H1 (cell line): ENCODE measurements around the gene RNF212. TPM values are rescaled to one million over a fixed set of nuclear protein-coding genes. Genes with fewer than 3 reads are reported as not detected.

Source experiments
- CTCF ChIA-PET: fragments of 300-600 bp; sonication (Branson Sonifier 250); formaldehyde crosslinking; loops from one replicate; lab custom pipeline; 2021; ENCODE audit not compliant: partially characterized antibody; lab: Charles Lee
- POLR2A ChIA-PET: fragments of 300-600 bp; sonication (Branson Sonifier 250); formaldehyde crosslinking; loops from one replicate; lab custom pipeline; 2021; ENCODE audit warnings: inconsistent platforms; ENCODE audit not compliant: partially characterized antibody; lab: Charles Lee
- DNase-seq, 2 experiments: peaks; one replicate each; pipeline versions ENCODE4 v3.0.0 to v3.0.0-alpha.2; 2010 to 2022; ENCODE audit warnings: low spot score in 2 of 2, low read depth in 1 of 2, mixed read lengths in 1 of 2
- FAIRE-seq: peaks from 2 replicates; lab custom pipeline; 2011; peaks lifted over from hg19 to GRCh38; lab: Jason Lieb, UNC
- H2AFZ ChIP-seq: 2 replicates; pipeline ENCODE4 v1.8.1; 2012; ENCODE audit warnings: low read length, inconsistent platforms
- H2AK5ac ChIP-seq: 2 replicates; pipeline ENCODE4 v1.6.1; 2013; ENCODE audit warnings: low read depth, low read length
- H2BK120ac ChIP-seq: replicated peaks from 2 replicates; pipeline ENCODE3; 2013; ENCODE audit warnings: low read depth, low read length, inconsistent platforms
- H2BK12ac ChIP-seq: 2 replicates; pipeline ENCODE4 v1.6.1; 2013; ENCODE audit warnings: low read depth, low read length
- H2BK15ac ChIP-seq: 2 replicates; pipeline ENCODE4 v1.6.1; 2013; ENCODE audit warnings: low read length
- H2BK20ac ChIP-seq: 2 replicates; pipeline ENCODE4 v1.6.1; 2013; ENCODE audit warnings: low read length
- H2BK5ac ChIP-seq: 2 replicates; pipeline ENCODE4 v1.6.1; 2013; ENCODE audit warnings: low read depth, low read length
- H3K14ac ChIP-seq: 2 replicates; pipeline ENCODE4 v1.6.1; 2013; ENCODE audit warnings: inconsistent platforms; ENCODE audit not compliant: insufficient read length
- H3K18ac ChIP-seq: 2 replicates; pipeline ENCODE4 v1.6.1; 2013; ENCODE audit warnings: low read length; ENCODE audit errors: extremely low read depth
- H3K23ac ChIP-seq: 2 replicates; pipeline ENCODE4 v1.6.1; 2013; ENCODE audit warnings: inconsistent platforms; ENCODE audit not compliant: insufficient read length
- H3K23me2 ChIP-seq: 2 replicates; pipeline ENCODE4 v1.6.1; 2013; ENCODE audit warnings: low read depth, low read length
- H3K27ac ChIP-seq: 2 replicates; pipeline ENCODE4 v1.6.1; 2011; ENCODE audit warnings: low read depth, low read length, inconsistent platforms
- H3K27me3 ChIP-seq, 4 experiments: replicated peaks in 1 of 4; 1 replicate in 1 of 4; 2 replicates in 3 of 4; pipeline versions ENCODE4 v1.6.1 to v1.8.1; 2011 to 2013; ENCODE audit warnings: low read length in 3 of 4, mild to moderate bottlenecking in 3 of 4, inconsistent platforms in 2 of 4, mixed read lengths in 2 of 4, moderate library complexity in 1 of 4; ENCODE audit not compliant: control insufficient read depth in 3 of 4, insufficient read depth in 3 of 4; ENCODE audit errors: extremely low read depth in 1 of 4
- H3K36me3 ChIP-seq, 4 experiments: 2 replicates each; pipeline versions ENCODE4 v1.6.1 to v1.8.1; 2011 to 2013; ENCODE audit warnings: mild to moderate bottlenecking in 4 of 4, low read length in 3 of 4, moderate library complexity in 2 of 4, control low read depth in 1 of 4, inconsistent platforms in 1 of 4; ENCODE audit not compliant: insufficient read depth in 4 of 4, control insufficient read depth in 2 of 4
- H3K4ac ChIP-seq: replicated peaks from 2 replicates; pipeline ENCODE3; 2013; ENCODE audit warnings: low read length, low read depth, mixed read lengths, inconsistent platforms; ENCODE audit not compliant: insufficient read length
- H3K4me1 ChIP-seq, 4 experiments: replicated peaks in 1 of 4; 1 replicate in 1 of 4; 2 replicates in 3 of 4; pipeline versions ENCODE4 v1.6.1 to v1.8.1; 2011 to 2013; ENCODE audit warnings: low read length in 3 of 4, inconsistent platforms in 2 of 4, mixed read lengths in 1 of 4; ENCODE audit not compliant: insufficient read depth in 4 of 4, control insufficient read depth in 3 of 4
- H3K4me2 ChIP-seq, 2 experiments: 2 replicates each; pipeline versions ENCODE4 v1.6.1 to v1.8.1; 2011 to 2013; ENCODE audit warnings: low read depth in 2 of 2, low read length in 2 of 2, control low read depth in 1 of 2, inconsistent platforms in 1 of 2, mild to moderate bottlenecking in 1 of 2; ENCODE audit not compliant: insufficient read depth in 1 of 2
- H3K4me3 ChIP-seq, 4 experiments: fragments of 200-600, 300-600 bp in 1 of 4; sonication (generic), shearing (Covaris generic), sonication (Bioruptor Twin) in 1 of 4; 2 replicates each; pipeline versions ENCODE4 v1.5.1 to v1.8.1; 2011 to 2016; ENCODE audit warnings: low read length in 4 of 4, low read depth in 3 of 4, control low read depth in 2 of 4, inconsistent platforms in 2 of 4, mild to moderate bottlenecking in 2 of 4, mixed read lengths in 1 of 4, moderate library complexity in 1 of 4; ENCODE audit not compliant: insufficient read depth in 2 of 4; ENCODE audit errors: extremely low read depth in 1 of 4
- H3K56ac ChIP-seq: replicated peaks from 2 replicates; pipeline ENCODE3; 2013; ENCODE audit warnings: low read depth, mild to moderate bottlenecking, mixed read lengths, low read length, inconsistent platforms; ENCODE audit not compliant: insufficient read length
- H3K79me1 ChIP-seq: 2 replicates; pipeline ENCODE4 v1.6.1; 2013; ENCODE audit warnings: low read depth, low read length, control low read depth
- H3K79me2 ChIP-seq, 2 experiments: 2 replicates each; pipeline versions ENCODE4 v1.6.1 to v1.8.1; 2012 to 2013; ENCODE audit warnings: low read length in 2 of 2, mild to moderate bottlenecking in 2 of 2, inconsistent platforms in 1 of 2; ENCODE audit not compliant: insufficient read depth in 2 of 2, control insufficient read depth in 1 of 2
- H3K9ac ChIP-seq, 4 experiments: replicated peaks in 1 of 4; 1 replicate in 1 of 4; 2 replicates in 3 of 4; pipeline versions ENCODE4 v1.6.1 to v1.8.1; 2011 to 2013; ENCODE audit warnings: low read depth in 3 of 4, low read length in 3 of 4, control low read depth in 2 of 4, mild to moderate bottlenecking in 2 of 4, moderate library complexity in 2 of 4, inconsistent platforms in 1 of 4; ENCODE audit errors: extremely low read depth in 1 of 4
- H3K9me3 ChIP-seq, 2 experiments: 2 replicates each; pipeline versions ENCODE4 v1.6.1 to v1.8.1; 2012 to 2013; ENCODE audit warnings: mild to moderate bottlenecking in 2 of 2, moderate library complexity in 2 of 2, control low read depth in 1 of 2, inconsistent platforms in 1 of 2, low read depth in 1 of 2, low read length in 1 of 2, mixed read lengths in 1 of 2; ENCODE audit not compliant: insufficient read depth in 2 of 2
- H4K20me1 ChIP-seq, 2 experiments: replicated peaks in 1 of 2; 2 replicates each; pipeline versions ENCODE3 to v1.8.1; 2011 to 2013; ENCODE audit warnings: inconsistent platforms in 2 of 2, low read length in 2 of 2, mild to moderate bottlenecking in 1 of 2; ENCODE audit not compliant: insufficient read depth in 2 of 2, control insufficient read depth in 1 of 2
- H4K5ac ChIP-seq: 2 replicates; pipeline ENCODE4 v1.6.1; 2013; ENCODE audit warnings: low read length, low read depth, mixed read lengths, inconsistent platforms; ENCODE audit not compliant: insufficient read length
- H4K8ac ChIP-seq: 2 replicates; pipeline ENCODE4 v1.8.0; 2013; ENCODE audit warnings: mild to moderate bottlenecking, moderate library complexity, low read length, inconsistent platforms; ENCODE audit not compliant: insufficient read depth; ENCODE audit errors: extremely low read depth
- H4K91ac ChIP-seq: replicated peaks from 2 replicates; pipeline ENCODE3; 2013; ENCODE audit warnings: low read length, mixed read lengths, inconsistent platforms; ENCODE audit not compliant: insufficient read length
- BACH1 ChIP-seq: IDR thresholded peaks from 2 replicates; pipeline ENCODE4 v1.6.1; 2012; ENCODE audit warnings: low read length, improper control_type of control experiment
- FOSL1 ChIP-seq: IDR thresholded peaks from 2 replicates; pipeline ENCODE4 v1.6.1; 2011; ENCODE audit warnings: mild to moderate bottlenecking, low read depth, low read length, moderate library complexity; ENCODE audit not compliant: insufficient read depth
- POU5F1 ChIP-seq: IDR thresholded peaks from 2 replicates; pipeline ENCODE4 v1.6.1; 2011; ENCODE audit warnings: low read depth, mild to moderate bottlenecking, low read length, moderate library complexity
- RBBP5 ChIP-seq: IDR thresholded peaks from 2 replicates; pipeline ENCODE4 v1.7.1; 2012; ENCODE audit warnings: low read depth, mild to moderate bottlenecking, inconsistent platforms, low read length, moderate library complexity, borderline replicate concordance
- SAP30 ChIP-seq: fragments of 300-600 bp; sonication (generic); IDR thresholded peaks from 2 replicates; pipeline ENCODE4 v1.7.1; 2012; ENCODE audit warnings: low read length, moderate library complexity, mild to moderate bottlenecking, inconsistent platforms; ENCODE audit not compliant: insufficient read depth, insufficient replicate concordance
- SRF ChIP-seq: IDR thresholded peaks from 2 replicates; pipeline ENCODE4 v1.6.1; 2011; ENCODE audit warnings: mild to moderate bottlenecking, low read depth, low read length, moderate library complexity
- TCF12 ChIP-seq: IDR thresholded peaks from 2 replicates; pipeline ENCODE4 v1.6.1; 2011; ENCODE audit warnings: low read depth, mild to moderate bottlenecking, low read length
- WGBS, 2 experiments: shearing (Covaris generic) in 1 of 2; methylation state at CpG; one replicate each; pipeline versions ENCODE4 v1.1.6 to v1.1.7; 2013 to 2015; ENCODE audit warnings: low lambda C conversion rate in 2 of 2, mixed read lengths in 2 of 2, inconsistent platforms in 1 of 2, low coverage in 1 of 2, missing lambda C conversion rate in 1 of 2; ENCODE audit not compliant: insufficient replicate concordance in 2 of 2, insufficient coverage in 1 of 2, insufficient read length in 1 of 2; ENCODE audit errors: extremely low coverage in 1 of 2, missing lambda C conversion rate in 1 of 2; 5-methylcytosine and 5-hydroxymethylcytosine counted together
- polyA plus RNA-seq, 7 experiments: library from polyadenylated mRNA; depleted of rRNA in 3 of 7; stranded (reverse) in 5 of 7; unstranded in 2 of 7; fragments of >200 nt in 5 of 7; fragments of 200-250 nt in 2 of 7; gene quantifications; 1 replicate in 5 of 7; 2 replicates in 1 of 7; 4 replicates in 1 of 7; pipeline versions ENCODE4 v1.2.1 to v1.2.3, GENCODE V29; 2011 to 2013; ENCODE audit warnings: missing spikeins in 2 of 7, mixed read lengths in 2 of 7
- total RNA-seq: library from RNA; stranded (reverse); fragmentation: NEBNext Ultra II Directional; extraction: Animal tissue kit (Norgen Biotek cat#: 25700); gene quantifications from 2 replicates; pipeline ENCODE4 v1.2.1, GENCODE V29; 2021

The RNF212 gene
- total and polyA plus RNA-seq, 2 of the 8 experiments (the other 6 are each of a cell fraction or from before 2014, with no cell fraction given) = 3.4 to 5.4 TPM

- Histone ChIP-seq H2BK12ac (no peak overlapping the region), H4K20me1 (no peaks in the 10 kb centered on the region), H3K9ac (no peak overlapping the region), H2BK5ac (no peak overlapping the region), H3K36me3 (no peaks in the 10 kb centered on the region), H2BK15ac (no peak overlapping the region), H3K4ac (no peak overlapping the region), H4K91ac (no peak overlapping the region), H3K27me3 (no peaks in the 10 kb centered on the region), H2BK120ac (no peak overlapping the region), H4K5ac (no peak overlapping the region), H2AK5ac (no peak overlapping the region), H3K14ac (no peak overlapping the region), H3K18ac (no peak overlapping the region), H3K79me2 (no peaks in the 10 kb centered on the region), H4K8ac (no peak overlapping the region), H2AFZ (no peak overlapping the region), H3K23ac (no peak overlapping the region), H3K79me1 (no peaks in the 10 kb centered on the region), H2BK20ac (no peak overlapping the region), H3K9me3 (peaks cover 0 to 4% of the 10 kb centered on the region in 2 experiments; a peak in 1 of 4 replicates), H3K23me2 (no peaks in the 10 kb centered on the region), H3K56ac (no peak overlapping the region), H3K4me2 (no peak overlapping the region), H3K27ac (no peak overlapping the region), H3K4me3 (no peak overlapping the region), H3K4me1 (no peaks in the 10 kb centered on the region)
- WGBS, 2 experiments = 57% methylated on average over 4 of the region's 4 CpGs; no CpG with 5 or more reads in 1 of the 2 experiments
- FAIRE-seq = no peak
- no peak for DNase-seq
- CTCF ChIA-PET = interaction anchor here (0.9 kb wide), 1 partner anchor 10 kb away, joined by 3 read pairs; no protein-coding TSS in a partner anchor
- POLR2A ChIA-PET = interaction anchor here (1.4 kb wide), 1 partner anchor 10 kb away, joined by 5 read pairs; no protein-coding TSS in a partner anchor
- TF ChIP-seq SRF (no peak), FOSL1 (no peak), TCF12 (no peak), BACH1 (no peak), SAP30 (no peak), POU5F1 (no peak), RBBP5 (no peak)
Observed at GRCh38 chr4:1065732-1066131, 47.6 kb downstream of the RNF212 start.
